22Rv1 (cell line): Measurements from ENCODE around the gene GRIA1.

Experiments used
- ZFX ChIP-seq: fragments of 450-650 bp; IDR thresholded peaks from 2 replicates; pipeline ENCODE4 v1.6.1; 2017; ENCODE audit warnings: antibody characterized with exemption, borderline replicate concordance
- TF ChIP-seq, protein P1 (sequence below): fragments of 450-650 bp; IDR thresholded peaks from 2 replicates; pipeline ENCODE4 v1.5.1; 2017; ENCODE audit warnings: mild to moderate bottlenecking

DNA sequence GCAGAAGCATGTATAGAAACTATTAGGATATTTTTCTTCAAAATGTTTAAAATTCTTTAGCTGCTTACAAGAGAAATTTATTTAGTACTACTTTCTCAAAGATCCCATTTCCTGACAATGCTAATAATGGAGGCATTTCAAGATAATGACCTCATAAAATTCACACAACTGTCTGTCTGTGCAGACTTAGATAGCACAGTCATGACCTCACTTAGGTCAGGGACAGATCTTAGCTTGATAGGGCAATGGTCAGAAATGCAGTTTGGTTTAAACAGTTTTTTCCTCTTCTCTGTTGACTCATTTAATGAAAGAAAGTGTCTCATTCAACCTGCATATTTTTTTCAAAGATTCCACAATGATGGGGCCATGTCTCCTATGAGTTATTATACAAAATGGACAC, 128.4 kb downstream of the GRIA1 start:
- TF ChIP-seq, protein P1, sequence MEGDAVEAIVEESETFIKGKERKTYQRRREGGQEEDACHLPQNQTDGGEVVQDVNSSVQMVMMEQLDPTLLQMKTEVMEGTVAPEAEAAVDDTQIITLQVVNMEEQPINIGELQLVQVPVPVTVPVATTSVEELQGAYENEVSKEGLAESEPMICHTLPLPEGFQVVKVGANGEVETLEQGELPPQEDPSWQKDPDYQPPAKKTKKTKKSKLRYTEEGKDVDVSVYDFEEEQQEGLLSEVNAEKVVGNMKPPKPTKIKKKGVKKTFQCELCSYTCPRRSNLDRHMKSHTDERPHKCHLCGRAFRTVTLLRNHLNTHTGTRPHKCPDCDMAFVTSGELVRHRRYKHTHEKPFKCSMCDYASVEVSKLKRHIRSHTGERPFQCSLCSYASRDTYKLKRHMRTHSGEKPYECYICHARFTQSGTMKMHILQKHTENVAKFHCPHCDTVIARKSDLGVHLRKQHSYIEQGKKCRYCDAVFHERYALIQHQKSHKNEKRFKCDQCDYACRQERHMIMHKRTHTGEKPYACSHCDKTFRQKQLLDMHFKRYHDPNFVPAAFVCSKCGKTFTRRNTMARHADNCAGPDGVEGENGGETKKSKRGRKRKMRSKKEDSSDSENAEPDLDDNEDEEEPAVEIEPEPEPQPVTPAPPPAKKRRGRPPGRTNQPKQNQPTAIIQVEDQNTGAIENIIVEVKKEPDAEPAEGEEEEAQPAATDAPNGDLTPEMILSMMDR, result no peak
- no peak for TF ChIP-seq ZFX
